Measurements from ENCODE around the gene RAD51AP2. TPM values are rescaled to one million over a fixed set of nuclear protein-coding genes. Genes with fewer than 3 reads are reported as not detected.

The RAD51AP2 gene
- total and polyA plus RNA-seq, 2 of the 13 experiments (the other 11 are each of a cell fraction or from before 2014, with no cell fraction given): 0.11 to 0.12 TPM

GRCh38 chr2:17471979-17472378, 46.3 kb downstream of the RAD51AP2 start (continued):
- TF ChIP-seq, protein P1, sequence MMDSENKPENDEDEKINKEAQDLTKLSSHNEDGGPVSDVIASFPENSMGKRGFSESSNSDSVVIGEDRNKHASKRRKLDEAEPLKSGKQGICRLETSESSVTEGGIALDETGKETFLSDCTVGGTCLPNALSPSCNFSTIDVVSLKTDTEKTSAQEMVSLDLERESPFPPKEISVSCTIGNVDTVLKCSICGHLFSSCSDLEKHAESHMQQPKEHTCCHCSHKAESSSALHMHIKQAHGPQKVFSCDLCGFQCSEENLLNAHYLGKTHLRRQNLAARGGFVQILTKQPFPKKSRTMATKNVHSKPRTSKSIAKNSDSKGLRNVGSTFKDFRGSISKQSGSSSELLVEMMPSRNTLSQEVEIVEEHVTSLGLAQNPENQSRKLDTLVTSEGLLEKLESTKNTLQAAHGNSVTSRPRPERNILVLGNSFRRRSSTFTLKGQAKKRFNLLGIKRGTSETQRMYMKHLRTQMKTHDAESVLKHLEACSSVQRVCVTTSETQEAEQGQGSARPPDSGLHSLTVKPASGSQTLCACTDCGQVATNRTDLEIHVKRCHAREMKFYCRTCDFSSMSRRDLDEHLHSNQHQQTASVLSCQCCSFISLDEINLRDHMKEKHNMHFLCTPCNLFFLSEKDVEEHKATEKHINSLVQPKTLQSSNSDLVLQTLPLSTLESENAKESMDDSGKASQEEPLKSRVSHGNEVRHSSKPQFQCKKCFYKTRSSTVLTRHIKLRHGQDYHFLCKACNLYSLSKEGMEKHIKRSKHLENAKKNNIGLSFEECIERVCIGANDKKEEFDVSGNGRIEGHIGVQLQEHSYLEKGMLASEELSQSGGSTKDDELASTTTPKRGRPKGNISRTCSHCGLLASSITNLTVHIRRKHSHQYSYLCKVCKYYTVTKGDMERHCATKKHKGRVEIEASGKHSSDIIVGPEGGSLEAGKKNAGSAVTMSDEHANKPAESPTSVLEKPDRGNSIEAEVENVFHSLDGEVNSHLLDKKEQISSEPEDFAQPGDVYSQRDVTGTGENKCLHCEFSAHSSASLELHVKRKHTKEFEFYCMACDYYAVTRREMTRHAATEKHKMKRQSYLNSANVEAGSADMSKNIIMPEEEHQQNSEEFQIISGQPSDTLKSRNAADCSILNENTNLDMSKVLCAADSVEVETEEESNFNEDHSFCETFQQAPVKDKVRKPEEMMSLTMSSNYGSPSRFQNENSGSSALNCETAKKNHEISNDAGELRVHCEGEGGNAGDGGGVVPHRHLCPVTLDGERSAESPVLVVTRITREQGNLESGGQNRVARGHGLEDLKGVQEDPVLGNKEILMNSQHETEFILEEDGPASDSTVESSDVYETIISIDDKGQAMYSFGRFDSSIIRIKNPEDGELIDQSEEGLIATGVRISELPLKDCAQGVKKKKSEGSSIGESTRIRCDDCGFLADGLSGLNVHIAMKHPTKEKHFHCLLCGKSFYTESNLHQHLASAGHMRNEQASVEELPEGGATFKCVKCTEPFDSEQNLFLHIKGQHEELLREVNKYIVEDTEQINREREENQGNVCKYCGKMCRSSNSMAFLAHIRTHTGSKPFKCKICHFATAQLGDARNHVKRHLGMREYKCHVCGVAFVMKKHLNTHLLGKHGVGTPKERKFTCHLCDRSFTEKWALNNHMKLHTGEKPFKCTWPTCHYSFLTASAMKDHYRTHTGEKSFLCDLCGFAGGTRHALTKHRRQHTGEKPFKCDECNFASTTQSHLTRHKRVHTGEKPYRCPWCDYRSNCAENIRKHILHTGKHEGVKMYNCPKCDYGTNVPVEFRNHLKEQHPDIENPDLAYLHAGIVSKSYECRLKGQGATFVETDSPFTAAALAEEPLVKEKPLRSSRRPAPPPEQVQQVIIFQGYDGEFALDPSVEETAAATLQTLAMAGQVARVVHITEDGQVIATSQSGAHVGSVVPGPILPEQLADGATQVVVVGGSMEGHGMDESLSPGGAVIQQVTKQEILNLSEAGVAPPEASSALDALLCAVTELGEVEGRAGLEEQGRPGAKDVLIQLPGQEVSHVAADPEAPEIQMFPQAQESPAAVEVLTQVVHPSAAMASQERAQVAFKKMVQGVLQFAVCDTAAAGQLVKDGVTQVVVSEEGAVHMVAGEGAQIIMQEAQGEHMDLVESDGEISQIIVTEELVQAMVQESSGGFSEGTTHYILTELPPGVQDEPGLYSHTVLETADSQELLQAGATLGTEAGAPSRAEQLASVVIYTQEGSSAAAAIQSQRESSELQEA (CRISPR knock-in tag; IDR thresholded peaks at IDR 0.05; ENCODE audit: not compliant biosample characterization): no peak
- TF ChIP-seq ZNF678 (CRISPR knock-in tag; IDR thresholded peaks at IDR 0.05): no peak
- no peak for TF ChIP-seq ZNF619 (CRISPR knock-in tag; IDR thresholded peaks at IDR 0.05)
- TF ChIP-seq MAFK (conservative IDR thresholded peaks at IDR 0.05 in 1 of 2, IDR thresholded peaks at IDR 0.05 in 1 of 2; ENCODE audit: low read length in 2 of 2): peak; percentile 67 to 73; a peak in 3 of 4 replicates

All from HepG2 (cell line).